Thyroid gland (tissue), 4 donors: ENCODE results near the gene PTPRN2.

Experiments used
- POLR2A ChIP-seq, 2 donors: fragments of 450-650 bp; IDR thresholded peaks; one replicate each; pipeline ENCODE4 v1.6.1; 2017; ENCODE audit warnings: antibody characterized with exemption in 2 of 2, mild to moderate bottlenecking in 2 of 2, moderate library complexity in 1 of 2
- TF ChIP-seq, protein P1 (sequence below), 6 experiments: fragments of 200-600 bp in 3 of 6; fragments of 450-650 bp in 3 of 6; sonication (generic) in 3 of 6; IDR thresholded peaks; one replicate each; pipeline ENCODE4 v1.5.1; 2016 to 2019; ENCODE audit warnings: antibody characterized with exemption in 6 of 6, mild to moderate bottlenecking in 2 of 6, inconsistent platforms in 1 of 6, moderate library complexity in 1 of 6

DNA sequence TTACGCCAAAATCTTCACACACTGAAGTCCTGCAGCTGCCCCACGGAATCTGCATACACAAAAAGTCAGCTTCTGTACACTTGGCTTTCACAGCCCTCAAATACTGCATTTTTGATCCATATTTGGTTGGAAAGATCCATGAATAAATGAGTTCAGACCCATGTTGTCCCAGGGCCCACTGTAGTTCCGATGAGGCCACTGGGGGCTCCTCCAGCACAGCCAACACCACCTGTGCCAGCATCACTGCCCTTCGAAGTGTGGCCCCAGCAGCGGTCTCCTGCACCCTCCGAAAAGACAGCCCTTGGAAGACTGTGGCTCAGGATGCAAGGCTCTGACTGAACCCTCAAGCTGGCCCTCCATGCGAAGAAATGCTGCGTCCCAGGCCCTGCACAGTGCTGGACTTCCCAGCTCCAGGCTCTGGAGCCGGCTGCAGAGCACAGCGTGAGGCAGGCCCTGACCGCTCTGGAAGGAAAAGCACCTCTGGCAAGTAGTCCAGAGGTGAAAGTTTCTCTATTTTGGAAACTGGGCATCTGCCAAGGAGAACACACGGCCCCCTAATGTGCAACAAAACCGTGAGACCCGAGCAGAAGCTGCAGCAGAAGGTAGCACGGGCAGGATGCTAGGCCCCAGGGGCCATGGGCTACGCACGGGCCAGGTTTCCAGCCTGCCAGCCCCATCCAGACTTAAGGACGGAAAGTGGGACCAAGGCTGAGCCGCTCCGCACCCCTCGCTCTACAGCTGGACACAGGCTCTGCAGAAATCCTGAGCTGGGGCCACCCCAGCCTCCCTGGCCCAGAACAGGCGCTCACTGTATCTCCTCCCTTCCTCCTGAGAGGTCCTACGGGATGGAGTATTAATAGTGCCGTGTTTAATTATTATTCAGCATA, 62.6 kb downstream of the PTPRN2 start:
- TF ChIP-seq, protein P1, sequence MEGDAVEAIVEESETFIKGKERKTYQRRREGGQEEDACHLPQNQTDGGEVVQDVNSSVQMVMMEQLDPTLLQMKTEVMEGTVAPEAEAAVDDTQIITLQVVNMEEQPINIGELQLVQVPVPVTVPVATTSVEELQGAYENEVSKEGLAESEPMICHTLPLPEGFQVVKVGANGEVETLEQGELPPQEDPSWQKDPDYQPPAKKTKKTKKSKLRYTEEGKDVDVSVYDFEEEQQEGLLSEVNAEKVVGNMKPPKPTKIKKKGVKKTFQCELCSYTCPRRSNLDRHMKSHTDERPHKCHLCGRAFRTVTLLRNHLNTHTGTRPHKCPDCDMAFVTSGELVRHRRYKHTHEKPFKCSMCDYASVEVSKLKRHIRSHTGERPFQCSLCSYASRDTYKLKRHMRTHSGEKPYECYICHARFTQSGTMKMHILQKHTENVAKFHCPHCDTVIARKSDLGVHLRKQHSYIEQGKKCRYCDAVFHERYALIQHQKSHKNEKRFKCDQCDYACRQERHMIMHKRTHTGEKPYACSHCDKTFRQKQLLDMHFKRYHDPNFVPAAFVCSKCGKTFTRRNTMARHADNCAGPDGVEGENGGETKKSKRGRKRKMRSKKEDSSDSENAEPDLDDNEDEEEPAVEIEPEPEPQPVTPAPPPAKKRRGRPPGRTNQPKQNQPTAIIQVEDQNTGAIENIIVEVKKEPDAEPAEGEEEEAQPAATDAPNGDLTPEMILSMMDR (IDR thresholded peaks at IDR 0.05): no peak
- TF ChIP-seq POLR2A (IDR thresholded peaks at IDR 0.05): no peak
